ENCODE measurements around the gene ATP9B. TPM values are rescaled to one million over a fixed set of nuclear protein-coding genes. Genes with fewer than 3 reads are reported as not detected.
A peak's percentile ranks its signal among the peaks of the same experiment; 100 is the strongest.

Gene ATP9B
- polyA plus RNA-seq, 3 donors = 7.2 to 20.3 (median 14.0) TPM

DNA sequence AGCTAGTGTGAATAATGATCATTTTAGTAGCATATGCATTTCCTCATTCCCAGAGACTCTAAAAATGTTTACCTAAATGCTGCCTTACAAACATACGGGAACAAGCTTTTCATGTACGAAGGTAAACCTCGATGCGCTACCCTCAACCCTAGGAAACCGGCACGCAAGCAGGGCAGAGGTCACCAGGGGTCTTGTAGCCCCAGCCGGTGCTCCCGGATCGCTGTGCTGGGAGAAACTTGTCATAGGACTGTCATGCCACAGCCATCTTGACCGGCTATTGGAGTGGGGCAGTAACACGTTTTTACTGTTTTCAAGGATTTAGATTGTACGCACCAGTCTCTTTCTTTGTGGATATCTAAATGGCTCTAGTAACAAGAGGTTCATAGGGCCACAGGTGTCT is 291.7 kb downstream of the ATP9B start:
- H3K9ac ChIP-seq (ENCODE audit: insufficient read depth, low read length, poor library complexity, severe bottlenecking) = no peak overlapping the region
- H3K4me2 ChIP-seq (replicated peaks; ENCODE audit: extremely low read depth, low read length, poor library complexity, severe bottlenecking) = no peak overlapping the region
- Mint-ChIP-seq H3K4me1 (no peaks in the 10 kb centered on the region), H3K4me3 (no peak overlapping the region), H3K27me3 (ENCODE audit: low read depth in 3 of 3) (peaks cover 0 to 3% (median 0%) of the 10 kb centered on the region in 3 donors), H3K36me3 (peaks cover 50 to 66% of the 10 kb centered on the region in 2 donors), H3K9me3 (peaks cover 0 to 3% (median 0%) of the 10 kb centered on the region in 7 donors), H3K27ac (no peak overlapping the region)
- 100% methylated on average over 10 of the region's 12 CpGs for WGBS (ENCODE audit: insufficient coverage)
- no peak overlapping the region for H3K4me3 ChIP-seq (replicated peaks in 1 of 3; ENCODE audit: low read depth in 2 of 3, low read length in 3 of 3)
- peaks cover 25 to 55% of the 10 kb centered on the region in 2 donors for H3K36me3 ChIP-seq (replicated peaks in 1 of 2; ENCODE audit: control insufficient read depth in 1 of 2, insufficient read depth in 2 of 2, low read length in 2 of 2)
- H3K9me3 ChIP-seq (replicated peaks in 1 of 2; ENCODE audit: control insufficient read depth in 1 of 2, insufficient read depth in 1 of 2, low read length in 2 of 2) = no peaks in the 10 kb centered on the region
- H3K4me1 ChIP-seq (ENCODE audit: control insufficient read depth in 1 of 2, insufficient read depth in 2 of 2, low read length in 2 of 2) = no peaks in the 10 kb centered on the region
- intact Hi-C loops (cut with micrococcal nuclease) = no loop called here
- H3K27ac ChIP-seq (ENCODE audit: low read depth in 1 of 2, low read length in 2 of 2) = no peak overlapping the region
- no peak overlapping the region for H2AFZ ChIP-seq (ENCODE audit: insufficient read depth, low read depth, low read length, poor library complexity, severe bottlenecking)
- DNase-seq = no peak
- no peaks in the 10 kb centered on the region for H4K20me1 ChIP-seq (ENCODE audit: insufficient read depth, low read length)
- H3K79me2 ChIP-seq (ENCODE audit: insufficient read depth, low read length) = no peaks in the 10 kb centered on the region
- no peaks in the 10 kb centered on the region for H3K27me3 ChIP-seq (ENCODE audit: control insufficient read depth in 2 of 2, insufficient read depth in 2 of 2, low read length in 2 of 2)
- TF ChIP-seq, protein P1, sequence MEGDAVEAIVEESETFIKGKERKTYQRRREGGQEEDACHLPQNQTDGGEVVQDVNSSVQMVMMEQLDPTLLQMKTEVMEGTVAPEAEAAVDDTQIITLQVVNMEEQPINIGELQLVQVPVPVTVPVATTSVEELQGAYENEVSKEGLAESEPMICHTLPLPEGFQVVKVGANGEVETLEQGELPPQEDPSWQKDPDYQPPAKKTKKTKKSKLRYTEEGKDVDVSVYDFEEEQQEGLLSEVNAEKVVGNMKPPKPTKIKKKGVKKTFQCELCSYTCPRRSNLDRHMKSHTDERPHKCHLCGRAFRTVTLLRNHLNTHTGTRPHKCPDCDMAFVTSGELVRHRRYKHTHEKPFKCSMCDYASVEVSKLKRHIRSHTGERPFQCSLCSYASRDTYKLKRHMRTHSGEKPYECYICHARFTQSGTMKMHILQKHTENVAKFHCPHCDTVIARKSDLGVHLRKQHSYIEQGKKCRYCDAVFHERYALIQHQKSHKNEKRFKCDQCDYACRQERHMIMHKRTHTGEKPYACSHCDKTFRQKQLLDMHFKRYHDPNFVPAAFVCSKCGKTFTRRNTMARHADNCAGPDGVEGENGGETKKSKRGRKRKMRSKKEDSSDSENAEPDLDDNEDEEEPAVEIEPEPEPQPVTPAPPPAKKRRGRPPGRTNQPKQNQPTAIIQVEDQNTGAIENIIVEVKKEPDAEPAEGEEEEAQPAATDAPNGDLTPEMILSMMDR (IDR thresholded peaks at IDR 0.05) = no peak

GRCh38 chr18:79361766-79362522 is 292.8 kb downstream of the ATP9B start:
- no peak overlapping the region for H3K4me3 Mint-ChIP-seq
- no peak overlapping the region for H3K4me3 ChIP-seq (replicated peaks in 1 of 3; ENCODE audit: low read depth in 2 of 3, low read length in 3 of 3)
- peaks cover 0 to 3% (median 0%) of the 10 kb centered on the region in 3 donors for H3K27me3 Mint-ChIP-seq (ENCODE audit: low read depth in 3 of 3)
- H2AFZ ChIP-seq (ENCODE audit: insufficient read depth, low read depth, low read length, poor library complexity, severe bottlenecking) = no peak overlapping the region
- H3K9ac ChIP-seq (ENCODE audit: insufficient read depth, low read length, poor library complexity, severe bottlenecking) = no peak overlapping the region
- no peaks in the 10 kb centered on the region for H4K20me1 ChIP-seq (ENCODE audit: insufficient read depth, low read length)
- peak overlapping the region in 1 of 7 donors; percentile 75 for H3K27ac Mint-ChIP-seq
- H3K79me2 ChIP-seq (ENCODE audit: insufficient read depth, low read length) = no peaks in the 10 kb centered on the region
- no peak overlapping the region for H3K4me2 ChIP-seq (replicated peaks; ENCODE audit: extremely low read depth, low read length, poor library complexity, severe bottlenecking)
- H3K36me3 ChIP-seq (replicated peaks in 1 of 2; ENCODE audit: control insufficient read depth in 1 of 2, insufficient read depth in 2 of 2, low read length in 2 of 2) = peaks cover 27 to 61% of the 10 kb centered on the region in 2 donors
- intact Hi-C loops (cut with micrococcal nuclease) = no loop called here
- no peaks in the 10 kb centered on the region for H3K4me1 ChIP-seq (ENCODE audit: control insufficient read depth in 1 of 2, insufficient read depth in 2 of 2, low read length in 2 of 2)
- H3K27ac ChIP-seq (ENCODE audit: low read depth in 1 of 2, low read length in 2 of 2) = no peak overlapping the region
- H3K27me3 ChIP-seq (ENCODE audit: control insufficient read depth in 2 of 2, insufficient read depth in 2 of 2, low read length in 2 of 2) = no peaks in the 10 kb centered on the region
- H3K36me3 Mint-ChIP-seq = peaks cover 54 to 73% of the 10 kb centered on the region in 2 donors
- H3K4me1 Mint-ChIP-seq = no peaks in the 10 kb centered on the region
- DNase-seq = no peak
- peaks cover 0 to 3% (median 0%) of the 10 kb centered on the region in 7 donors for H3K9me3 Mint-ChIP-seq
- TF ChIP-seq, protein P1 (IDR thresholded peaks at IDR 0.05) = no peak
- WGBS (ENCODE audit: insufficient coverage) = 97% methylated on average over 12 of the region's 20 CpGs
- H3K9me3 ChIP-seq (replicated peaks in 1 of 2; ENCODE audit: control insufficient read depth in 1 of 2, insufficient read depth in 1 of 2, low read length in 2 of 2) = no peaks in the 10 kb centered on the region

All from CD14-positive monocyte (primary cell).